Stimulated activated naive CD8-positive, alpha-beta T cell treated with anti-CD3 and anti-CD28 coated beads, Interleukin-15, Interleukin-2, amounts not matched to agents 100 U/mL and 50 U/mL, for 24 hours (primary cell): Measurements from ENCODE around the gene GPR146.
"Not testable (repeated sequence)": the region's sequence is repeated elsewhere in the genome, so short reads cannot be mapped to it uniquely, and the experiment has no call there.

Source experiments
- ATAC-seq: fragments of 150-1000 bp; cut with Tn5 transposase; one replicate; pipeline ENCODE4 v1.10.0; 2021
- DNase-seq: peaks from one replicate; pipeline ENCODE4 v3.0.0; 2021

GPR146 gene

DNA sequence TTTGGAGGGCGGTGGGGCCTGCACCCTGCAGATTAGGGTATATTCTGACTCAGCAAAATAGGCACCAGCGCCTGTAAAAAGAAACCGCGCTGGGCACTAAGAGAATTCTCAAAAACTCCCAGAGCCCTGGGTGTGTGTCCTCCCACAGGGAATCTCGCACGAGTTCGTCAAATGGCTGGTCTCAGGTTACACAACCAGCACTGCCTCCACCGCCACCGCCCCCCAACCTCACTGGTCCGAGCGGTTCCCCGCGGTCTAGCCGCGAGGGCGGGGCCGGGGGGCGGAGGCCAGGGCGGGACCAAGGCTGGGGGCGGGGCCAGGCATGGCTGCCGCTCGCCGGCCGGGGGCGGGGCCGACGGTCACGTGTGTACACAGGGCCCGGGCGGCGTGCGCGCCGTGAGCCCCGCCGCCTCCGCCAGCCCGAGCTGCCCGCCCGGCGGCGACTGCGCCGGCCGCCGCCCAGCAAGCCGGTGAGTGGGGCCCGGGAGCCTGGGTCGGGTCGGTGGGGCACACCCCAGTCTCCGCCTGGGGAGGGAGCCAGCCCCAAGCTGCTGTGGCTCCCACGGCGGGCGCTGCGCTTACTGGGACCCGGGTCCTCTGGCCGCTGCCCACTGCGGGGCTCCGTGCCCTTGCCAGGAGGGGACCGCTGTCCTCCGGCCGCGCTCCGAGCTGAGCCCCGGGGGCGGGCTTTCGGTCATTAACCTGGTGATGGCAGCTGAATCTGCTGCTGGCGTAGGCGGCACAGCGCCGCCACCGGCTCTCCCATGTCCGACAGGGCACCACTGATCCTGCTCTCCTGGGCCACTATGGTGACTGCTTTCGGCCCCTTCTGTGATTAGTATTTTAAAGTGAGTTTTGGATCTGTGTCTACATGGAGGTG lies at the start of gene GPR146:
Gene GPR146, plus strand, starts transcription at position 358 of the 880 bp plus-strand sequence. CDS start 12,970 bp downstream, outside the sequence.
- DNase-seq = peak; percentile 96
- peak; percentile 96 for ATAC-seq

GRCh38 chr7:994592-995308 lies 49.6 kb upstream of the GPR146 start:
- DNase-seq (no peak), ATAC-seq (no peak)

- ATAC-seq (no peak), DNase-seq (no peak)
Measured at GRCh38 chr7:995571-995970, 48.8 kb upstream of the GPR146 start.

DNA sequence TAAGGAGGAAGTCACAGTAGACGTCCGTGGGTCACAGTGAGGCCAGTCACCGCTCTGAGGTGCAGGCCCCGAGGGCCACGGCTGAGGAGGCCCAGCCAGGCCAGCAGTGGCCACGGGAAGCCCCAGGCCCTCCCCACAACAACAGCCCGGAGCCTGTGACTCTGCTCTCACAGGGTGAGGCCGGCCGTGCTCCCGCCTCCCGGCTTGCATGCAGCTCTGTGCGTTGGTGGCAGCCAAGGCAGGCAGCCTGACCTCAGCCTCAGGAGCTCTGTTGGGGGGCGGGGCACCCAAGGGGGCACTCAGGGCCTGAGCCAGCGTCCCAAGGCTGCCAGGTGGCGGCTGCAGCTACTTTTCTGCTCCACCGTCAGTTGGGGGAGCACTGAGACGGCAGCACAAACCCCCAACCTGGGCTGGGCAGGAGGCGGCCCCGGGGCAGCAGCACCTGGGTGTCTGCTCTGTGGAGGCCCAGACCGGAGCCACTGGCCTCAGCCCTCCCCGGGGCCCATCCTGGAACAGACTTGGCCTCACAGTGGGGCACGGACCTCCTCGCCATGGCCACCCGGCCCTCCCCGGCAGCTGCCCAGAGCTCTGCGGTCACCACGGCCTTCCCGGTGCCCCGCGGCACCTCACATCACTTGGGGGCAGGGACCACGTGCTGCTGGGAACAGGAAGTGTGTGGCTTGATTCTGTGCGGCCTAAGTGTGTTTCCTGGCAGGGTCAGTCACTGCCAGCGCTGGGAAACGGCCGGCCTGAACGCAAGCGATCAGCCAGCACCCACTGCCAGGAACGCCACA lies 48.1 kb upstream of the GPR146 start:
- ATAC-seq (no peak), DNase-seq (no peak)

DNA sequence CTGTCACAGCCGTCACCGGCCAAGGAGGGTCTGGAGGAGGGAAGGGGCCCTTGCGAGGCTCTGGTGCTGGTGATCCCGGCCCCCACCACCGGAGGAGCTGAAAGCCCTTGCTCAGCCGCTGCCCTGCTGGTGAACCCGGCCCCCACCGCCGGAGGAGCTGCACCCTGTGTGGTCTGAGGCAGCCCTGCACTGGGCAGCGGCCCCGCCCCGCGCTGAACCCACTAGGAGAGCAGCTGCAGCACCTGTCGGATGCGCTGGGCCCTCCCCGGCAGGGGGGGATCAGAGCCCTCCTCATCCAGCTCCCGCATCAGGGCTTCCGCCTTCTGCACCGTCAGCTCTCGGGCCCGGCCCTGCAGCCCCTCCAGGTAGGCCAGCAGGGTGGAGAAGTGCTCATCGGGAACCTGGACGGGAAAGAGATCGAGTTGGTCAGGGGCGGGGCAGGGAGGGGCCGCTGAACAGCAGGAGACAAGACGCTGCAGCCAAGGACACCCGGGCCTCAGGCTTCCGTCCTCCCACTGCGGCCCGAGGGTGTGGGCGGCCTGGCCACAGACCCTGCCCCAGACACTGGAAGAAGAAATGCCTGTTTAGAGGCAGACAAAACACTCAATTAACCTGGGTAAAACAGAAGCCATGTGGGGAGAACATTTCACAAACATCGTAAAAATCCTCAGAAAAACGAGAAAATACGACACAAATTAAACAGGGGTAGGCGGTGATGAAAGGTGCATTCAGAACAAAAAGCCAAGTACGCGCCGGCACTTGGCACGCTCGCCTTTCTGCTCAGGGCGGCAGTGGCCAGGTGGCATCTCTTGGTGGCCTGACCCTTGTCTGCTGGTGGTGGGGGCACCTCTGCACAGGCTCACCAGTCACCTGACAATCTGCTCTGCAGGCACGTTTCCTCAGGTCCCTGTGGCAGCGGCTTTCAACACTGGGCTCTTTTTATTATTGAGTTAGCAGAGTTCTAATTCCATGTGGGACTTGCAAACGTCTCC lies 46.6 kb upstream of the GPR146 start:
- ATAC-seq (no peak), DNase-seq (no peak)

- no peak for DNase-seq
- ATAC-seq = no peak
Measured at GRCh38 chr7:999149-999879, 45.0 kb upstream of the GPR146 start.

GRCh38 chr7:999941-1000935 lies 44.1 kb upstream of the GPR146 start:
- ATAC-seq = no peak
- DNase-seq = no peak

GRCh38 chr7:1001069-1001770 lies 43.1 kb upstream of the GPR146 start:
- not testable (repeated sequence) for DNase-seq
- peak; percentile 14 for ATAC-seq

- DNase-seq, ATAC-seq: not testable (repeated sequence)
Measured at GRCh38 chr7:1002026-1002425, 42.3 kb upstream of the GPR146 start.

- ATAC-seq, DNase-seq: not testable (repeated sequence)
Measured at GRCh38 chr7:1002445-1002844, 41.9 kb upstream of the GPR146 start.

- no peak for ATAC-seq
- no peak for DNase-seq
Measured at GRCh38 chr7:1004018-1004852, 40.1 kb upstream of the GPR146 start.

GRCh38 chr7:1005303-1005702 lies 39.0 kb upstream of the GPR146 start:
- DNase-seq (no peak), ATAC-seq (no peak)

GRCh38 chr7:1007901-1008300 lies 36.4 kb upstream of the GPR146 start:
- ATAC-seq (no peak), DNase-seq (no peak)

DNA sequence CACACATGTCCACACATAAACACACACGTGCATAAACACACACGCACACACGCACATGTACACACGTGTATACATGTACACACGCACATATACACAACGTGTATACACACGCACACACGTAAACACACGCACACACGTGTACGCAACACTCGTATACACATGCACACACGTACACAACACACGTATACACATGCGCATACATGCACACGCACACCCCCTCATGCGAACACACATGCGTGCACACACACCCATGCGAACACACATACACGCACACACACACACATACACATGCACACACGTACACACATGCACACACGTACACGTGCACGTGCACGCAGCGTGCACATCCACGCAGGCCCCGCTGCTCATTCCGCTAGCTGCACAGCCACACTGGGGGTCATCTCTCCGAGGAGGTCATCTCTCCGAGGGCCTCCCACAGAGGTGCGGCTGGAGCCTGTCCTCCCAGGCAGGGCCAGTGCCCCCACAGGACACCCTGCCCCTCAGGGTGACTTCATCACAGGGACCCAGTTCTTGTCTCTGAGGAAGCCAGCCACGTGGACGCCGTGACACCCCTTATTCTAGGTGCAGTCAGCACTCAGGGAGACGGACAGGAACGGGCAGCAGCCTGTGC lies 35.5 kb upstream of the GPR146 start:
- no peak for DNase-seq
- ATAC-seq = no peak

- ATAC-seq (no peak), DNase-seq (no peak)
Measured at GRCh38 chr7:1009747-1010146, 34.6 kb upstream of the GPR146 start.

GRCh38 chr7:1010226-1010625 lies 34.1 kb upstream of the GPR146 start:
- no peak for DNase-seq
- no peak for ATAC-seq
